SK-N-SH (cell line): ENCODE results near the gene SMOC1. TPM values are rescaled to one million over a fixed set of nuclear protein-coding genes. Genes with fewer than 3 reads are reported as not detected.

Experiments used
- CTCF ChIA-PET: fragments of 300-600, 350-600 bp; formaldehyde crosslinking; extraction: SDS; loops from one replicate; lab custom pipeline; 2021; lab: Yijun Ruan, JAX
- POLR2A ChIA-PET: fragments of 350-600 bp; sonication (Branson Sonifier 250); formaldehyde crosslinking; extraction: SDS; loops from one replicate; lab custom pipeline; 2020; ENCODE audit warnings: antibody characterized with exemption, inconsistent platforms; lab: Yijun Ruan, JAX
- DNase-seq: peaks from one replicate; pipeline ENCODE4 v3.0.0; 2012
- H2AFZ ChIP-seq: fragments of 200-600 bp; sonication (generic); 2 replicates; pipeline ENCODE4 v1.8.1; 2016; ENCODE audit warnings: antibody characterized with exemption, mild to moderate bottlenecking, low read depth
- H3F3A ChIP-seq: fragments of 200-600 bp; sonication (generic); replicated peaks from 2 replicates; pipeline ENCODE3; 2016; ENCODE audit warnings: antibody characterized with exemption, mild to moderate bottlenecking; ENCODE audit not compliant: insufficient read depth
- H3K27ac ChIP-seq, 2 experiments: fragments of 200-500 bp in 1 of 2; fragments of 200-600 bp in 1 of 2; sonication (Bioruptor generic) in 1 of 2; sonication (generic), shearing (Covaris generic) in 1 of 2; 2 replicates each; pipeline versions ENCODE4 v1.5.1 to v1.6.1; 2014 to 2016; ENCODE audit warnings: low read depth in 2 of 2, inconsistent platforms in 1 of 2, low read length in 1 of 2, mild to moderate bottlenecking in 1 of 2, mixed read lengths in 1 of 2
- H3K27me3 ChIP-seq: fragments of 200-600 bp; sonication (generic), shearing (Covaris generic); 2 replicates; pipeline ENCODE4 v1.6.1; 2016; ENCODE audit warnings: mixed run types; ENCODE audit not compliant: insufficient read depth
- H3K36me3 ChIP-seq, 2 experiments: fragments of 200-500 bp in 1 of 2; fragments of 200-600 bp in 1 of 2; sonication (Bioruptor generic) in 1 of 2; sonication (generic) in 1 of 2; replicated peaks in 1 of 2; 2 replicates each; pipeline versions ENCODE3 to v1.5.1; 2014 to 2016; ENCODE audit warnings: low read length in 1 of 2, mild to moderate bottlenecking in 1 of 2; ENCODE audit not compliant: insufficient read depth in 2 of 2, control insufficient read depth in 1 of 2
- H3K4me1 ChIP-seq, 2 experiments: fragments of 200-500 bp in 1 of 2; fragments of 200-600 bp in 1 of 2; sonication (Bioruptor generic) in 1 of 2; sonication (generic), shearing (Covaris generic) in 1 of 2; 2 replicates each; pipeline versions ENCODE4 v1.5.1 to v1.6.1; 2014 to 2016; ENCODE audit warnings: low read depth in 1 of 2, low read length in 1 of 2, mixed run types in 1 of 2; ENCODE audit not compliant: insufficient read depth in 2 of 2, control insufficient read depth in 1 of 2
- H3K4me2 ChIP-seq: fragments of 200-600 bp; sonication (generic), shearing (Covaris generic); 2 replicates; pipeline ENCODE4 v1.6.1; 2017; ENCODE audit warnings: mixed run types
- H3K4me3 ChIP-seq, 2 experiments: fragments of 200-500 bp in 1 of 2; fragments of 200-600 bp in 1 of 2; sonication (Bioruptor generic) in 1 of 2; sonication (generic), shearing (Covaris generic) in 1 of 2; 2 replicates each; pipeline versions ENCODE4 v1.5.1 to v1.8.1; 2014 to 2016; ENCODE audit warnings: low read depth in 2 of 2, inconsistent platforms in 1 of 2, low read length in 1 of 2, mild to moderate bottlenecking in 1 of 2, mixed read lengths in 1 of 2, moderate library complexity in 1 of 2
- H3K79me2 ChIP-seq: fragments of 200-600 bp; sonication (generic); 2 replicates; pipeline ENCODE4 v1.8.1; 2017; ENCODE audit warnings: mild to moderate bottlenecking; ENCODE audit not compliant: insufficient read depth
- H3K9ac ChIP-seq: fragments of 200-600 bp; sonication (generic); 2 replicates; pipeline ENCODE4 v1.6.1; 2017; ENCODE audit warnings: mixed run types
- H3K9me2 ChIP-seq: fragments of 200-600 bp; sonication (generic); 2 replicates; pipeline ENCODE4 v1.6.1; 2017; ENCODE audit warnings: mixed run types
- H3K9me3 ChIP-seq: fragments of 200-600 bp; sonication (generic); 2 replicates; pipeline ENCODE4 v1.6.1; 2017; ENCODE audit warnings: mixed run types, mild to moderate bottlenecking, moderate library complexity
- H4K20me1 ChIP-seq: fragments of 200-600 bp; sonication (generic); 2 replicates; pipeline ENCODE4 v1.6.1; 2017; ENCODE audit warnings: mild to moderate bottlenecking, mixed run types; ENCODE audit not compliant: insufficient read depth
- CHD2 ChIP-seq: fragments of 150-350 bp; IDR thresholded peaks from 2 replicates; pipeline ENCODE4 v1.6.1; 2018; ENCODE audit warnings: low read length; ENCODE audit not compliant: partially characterized antibody
- CTCF ChIP-seq: fragments of 200-600 bp; sonication (generic); IDR thresholded peaks from 2 replicates; pipeline ENCODE4 v1.6.1; 2017; ENCODE audit warnings: antibody characterized with exemption, mild to moderate bottlenecking, moderate library complexity
- ELF1 ChIP-seq: IDR thresholded peaks from 2 replicates; pipeline ENCODE4 v1.4.0; 2012
- FOSL2 ChIP-seq: IDR thresholded peaks from 2 replicates; pipeline ENCODE4 v1.4.0; 2012; ENCODE audit warnings: low read depth, mild to moderate bottlenecking, moderate library complexity, borderline replicate concordance
- FOXJ3 ChIP-seq: sonication (generic); formaldehyde crosslinking; IDR thresholded peaks from 2 replicates; pipeline ENCODE4 v1.5.1; 2020; ENCODE audit warnings: mild to moderate bottlenecking, missing genetic modification reagents
- GABPA ChIP-seq: IDR thresholded peaks from 2 replicates; pipeline ENCODE4 v1.4.0; 2012; ENCODE audit warnings: low read depth, mild to moderate bottlenecking
- JUND ChIP-seq: IDR thresholded peaks from 2 replicates; pipeline ENCODE4 v1.4.0; 2012
- MAX ChIP-seq: IDR thresholded peaks from 2 replicates; pipeline ENCODE4 v1.4.0; 2012; ENCODE audit warnings: low read depth
- NFIC ChIP-seq: IDR thresholded peaks from 2 replicates; pipeline ENCODE4 v1.4.0; 2012; ENCODE audit warnings: borderline replicate concordance
- PBX3 ChIP-seq: IDR thresholded peaks from 2 replicates; pipeline ENCODE4; 2012
- POLR2AphosphoS5 ChIP-seq: IDR thresholded peaks from 2 replicates; pipeline ENCODE4 v1.6.1; 2012; ENCODE audit warnings: low read depth, low read length
- RFX5 ChIP-seq: IDR thresholded peaks from 2 replicates; pipeline ENCODE4 v1.6.1; 2012; ENCODE audit warnings: mild to moderate bottlenecking, improper control_type of control experiment, low read length
- RXRA ChIP-seq: IDR thresholded peaks from 2 replicates; pipeline ENCODE4 v1.4.0; 2012; ENCODE audit warnings: low read depth, mild to moderate bottlenecking, borderline replicate concordance
- TCF12 ChIP-seq: IDR thresholded peaks from 2 replicates; pipeline ENCODE4 v1.4.0; 2012
- TEAD4 ChIP-seq: IDR thresholded peaks from 2 replicates; pipeline ENCODE4 v1.4.0; 2012; ENCODE audit warnings: mild to moderate bottlenecking, borderline replicate concordance; ENCODE audit not compliant: insufficient read depth
- USF2 ChIP-seq: fragments of 150-350 bp; IDR thresholded peaks from 2 replicates; pipeline ENCODE4 v1.6.1; 2017; ENCODE audit warnings: antibody characterized with exemption, low read length, low read depth, borderline replicate concordance
- WGBS: methylation state at CpG from one replicate; pipeline ENCODE4 v1.1.6; 2017; ENCODE audit warnings: low lambda C conversion rate; 5-methylcytosine and 5-hydroxymethylcytosine counted together
- polyA plus RNA-seq, 3 experiments: library from polyadenylated mRNA; depleted of rRNA; stranded (reverse); fragments of >200 nt; gene quantifications; 2 replicates each; pipeline ENCODE4 v1.2.3, GENCODE V29; 2012

The SMOC1 gene
- polyA plus RNA-seq, 1 of the 3 experiments (the other 2 are of a cell fraction): not detected

- no peaks in the 10 kb centered on the region for H3K9me2 ChIP-seq
- H3K4me1 ChIP-seq: no peaks in the 10 kb centered on the region
- no peak for TF ChIP-seq MAX
- no peak for TF ChIP-seq ELF1
- no peak for TF ChIP-seq POLR2AphosphoS5
- no peak for TF ChIP-seq CHD2
- TF ChIP-seq USF2: no peak
- TF ChIP-seq TEAD4: no peak
- TF ChIP-seq NFIC: no peak
- TF ChIP-seq RFX5: no peak
- TF ChIP-seq FOSL2: no peak
- TF ChIP-seq JUND: no peak
- no peak for TF ChIP-seq GABPA
- TF ChIP-seq TCF12: no peak
- no peak for TF ChIP-seq FOXJ3 (CRISPR knock-in tag)
- TF ChIP-seq RXRA: no peak
- no peak for TF ChIP-seq PBX3
- no peak for TF ChIP-seq CTCF
- TF ChIP-seq, all 33 proteins: peak for 0
- POLR2A ChIA-PET: no interaction called here
- Histone ChIP-seq H3K4me2 (no peak overlapping the region), H3K27me3 (no peaks in the 10 kb centered on the region; the same call in 1 of the 2 replicates), H3K9ac (no peak overlapping the region), H3K4me3 (no peak overlapping the region), H2AFZ (no peak overlapping the region), H3F3A (no peaks in the 10 kb centered on the region), H3K27ac (no peak overlapping the region), H4K20me1 (no peaks in the 10 kb centered on the region), H3K9me3 (no peaks in the 10 kb centered on the region), H3K36me3 (no peaks in the 10 kb centered on the region), H3K79me2 (no peaks in the 10 kb centered on the region)
- CTCF ChIA-PET: interaction anchor here (0.7 to 3.2 kb wide), 4 partner anchors 7 to 203 kb away, joined by 3 to 20 read pairs (median 15); partner anchors contain the start of gene SMOC1
- no peak for DNase-seq
- WGBS: 34% methylated on average over 7 of the region's 8 CpGs
These were observed 142.5 kb downstream of the SMOC1 start for GRCh38 chr14:70021548-70022220.
